Liver (tissue), 9 donors: ENCODE measurements around the gene TUBB1. TPM values are rescaled to one million over a fixed set of nuclear protein-coding genes. Genes with fewer than 3 reads are reported as not detected.

Source experiments
- DNase-seq: peaks from one replicate; pipeline ENCODE4 v3.0.0-alpha.2; 2017; ENCODE audit warnings: low spot score
- H3K27ac ChIP-seq, 2 donors: one replicate each; pipeline ENCODE4 v1.7.0; 2013; ENCODE audit warnings: inconsistent platforms in 2 of 2, low read length in 2 of 2, control low read depth in 1 of 2, low read depth in 1 of 2, mild to moderate bottlenecking in 1 of 2
- H3K27me3 ChIP-seq, 4 donors: one replicate each; pipeline versions ENCODE4 v1.6.1 to v1.7.0; 2013; ENCODE audit warnings: low read length in 3 of 4, inconsistent platforms in 1 of 4, mild to moderate bottlenecking in 1 of 4, moderate library complexity in 1 of 4; ENCODE audit not compliant: control insufficient read depth in 4 of 4, insufficient read depth in 4 of 4
- H3K36me3 ChIP-seq, 4 donors: one replicate each; pipeline versions ENCODE4 v1.6.1 to v1.7.0; 2013; ENCODE audit warnings: low read length in 3 of 4, mild to moderate bottlenecking in 3 of 4, low read depth in 1 of 4, moderate library complexity in 1 of 4; ENCODE audit not compliant: control insufficient read depth in 4 of 4, insufficient read depth in 3 of 4
- H3K4me1 ChIP-seq, 4 donors: one replicate each; pipeline versions ENCODE4 v1.6.1 to v1.7.0; 2013; ENCODE audit warnings: low read length in 3 of 4, mild to moderate bottlenecking in 3 of 4, moderate library complexity in 1 of 4; ENCODE audit not compliant: control insufficient read depth in 4 of 4, insufficient read depth in 4 of 4
- H3K4me3 ChIP-seq, 3 donors: one replicate each; pipeline versions ENCODE4 v1.6.1 to v1.7.0; 2013; ENCODE audit warnings: low read length in 3 of 3, control low read depth in 1 of 3, low read depth in 1 of 3, mild to moderate bottlenecking in 1 of 3
- H3K9ac ChIP-seq, 2 donors: one replicate each; pipeline ENCODE4 v1.7.0; 2013; ENCODE audit warnings: low read length in 2 of 2, mild to moderate bottlenecking in 2 of 2, moderate library complexity in 2 of 2, control low read depth in 1 of 2, low read depth in 1 of 2
- H3K9me3 ChIP-seq, 4 donors: one replicate each; pipeline versions ENCODE4 v1.6.1 to v1.7.0; 2013; ENCODE audit warnings: low read length in 3 of 4; ENCODE audit not compliant: control insufficient read depth in 4 of 4
- FOXA2 ChIP-seq: IDR thresholded peaks from 2 replicates; pipeline ENCODE4 v1.6.1; 2016; ENCODE audit warnings: antibody characterized with exemption
- GABPA ChIP-seq, 2 donors: IDR thresholded peaks in 1 of 2; conservative IDR thresholded peaks in 1 of 2; 2 replicates each; pipeline ENCODE4 v1.6.1; 2016; ENCODE audit warnings: antibody characterized with exemption in 2 of 2, mild to moderate bottlenecking in 1 of 2, moderate library complexity in 1 of 2
- HNF4G ChIP-seq: IDR thresholded peaks from 2 replicates; pipeline ENCODE4 v1.6.1; 2016; ENCODE audit warnings: antibody characterized with exemption
- JUND ChIP-seq, 2 donors: IDR thresholded peaks; 2 replicates each; pipeline ENCODE4 v1.6.1; 2016; ENCODE audit warnings: antibody characterized with exemption in 2 of 2
- NR2F2 ChIP-seq: IDR thresholded peaks from 2 replicates; pipeline ENCODE4 v1.6.1; 2016; ENCODE audit warnings: antibody characterized with exemption
- RAD21 ChIP-seq, 2 donors: IDR thresholded peaks; 2 replicates each; pipeline ENCODE4 v1.6.1; 2016; ENCODE audit warnings: antibody characterized with exemption in 2 of 2, mild to moderate bottlenecking in 2 of 2
- RXRA ChIP-seq, 2 donors: IDR thresholded peaks; 2 replicates each; pipeline ENCODE4 v1.6.1; 2017 to 2018; ENCODE audit warnings: antibody characterized with exemption in 2 of 2, mild to moderate bottlenecking in 1 of 2
- SP1 ChIP-seq: IDR thresholded peaks from 2 replicates; pipeline ENCODE4 v1.6.1; 2018; ENCODE audit warnings: antibody characterized with exemption, mild to moderate bottlenecking
- TAF1 ChIP-seq: conservative IDR thresholded peaks from 2 replicates; pipeline ENCODE4 v1.6.1; 2016; ENCODE audit warnings: antibody characterized with exemption, mild to moderate bottlenecking
- YY1 ChIP-seq: IDR thresholded peaks from 2 replicates; pipeline ENCODE4 v1.6.1; 2016; ENCODE audit warnings: antibody characterized with exemption, mild to moderate bottlenecking
- WGBS: extraction: QIAGEN DNeasy Blood & Tissue Kit; methylation state at CpG from one replicate; pipeline ENCODE4 v1.1.7; 2013; 5-methylcytosine and 5-hydroxymethylcytosine counted together
- polyA plus RNA-seq, 2 donors: library from polyadenylated mRNA; stranded (reverse) in 1 of 2; unstranded in 1 of 2; fragments of 200-250 nt in 1 of 2; fragments of >200 nt in 1 of 2; fragmentation: Nextera tagmentation in 1 of 2; extraction: Ambion mirVana in 1 of 2; gene quantifications; one replicate each; pipeline versions ENCODE4 v1.2.1 to v1.2.3, GENCODE V29; 2013 to 2015
- total RNA-seq, 2 donors: library from RNA; depleted of rRNA; stranded (reverse); fragments of >200 nt; gene quantifications; one replicate each; pipeline ENCODE4 v1.2.3, GENCODE V29; 2014
- TF ChIP-seq, protein P1 (sequence below): IDR thresholded peaks from 2 replicates; pipeline ENCODE4 v1.6.1; 2016; ENCODE audit warnings: antibody characterized with exemption
- TF ChIP-seq, protein P2 (sequence below): IDR thresholded peaks from 2 replicates; pipeline ENCODE4 v1.6.1; 2016; ENCODE audit warnings: antibody characterized with exemption
- TF ChIP-seq, protein P3 (sequence below): fragments of 150-350 bp; IDR thresholded peaks from 2 replicates; pipeline ENCODE4 v1.5.1; 2017; ENCODE audit warnings: improper control_type of control experiment, low read depth, low read length; ENCODE audit not compliant: missing input control
- TF ChIP-seq, protein P4 (sequence below): IDR thresholded peaks from 2 replicates; pipeline ENCODE4 v1.6.1; 2016; ENCODE audit warnings: antibody characterized with exemption, mild to moderate bottlenecking
- donor health status: healthy.
- donor health status: healthy.
- donor health status: healthy.
- donor health status: healthy.
- donor health status: healthy.

TUBB1 gene
- total and polyA plus RNA-seq, 4 donors = 0.17 to 59.5 (median 0.24) TPM

DNA sequence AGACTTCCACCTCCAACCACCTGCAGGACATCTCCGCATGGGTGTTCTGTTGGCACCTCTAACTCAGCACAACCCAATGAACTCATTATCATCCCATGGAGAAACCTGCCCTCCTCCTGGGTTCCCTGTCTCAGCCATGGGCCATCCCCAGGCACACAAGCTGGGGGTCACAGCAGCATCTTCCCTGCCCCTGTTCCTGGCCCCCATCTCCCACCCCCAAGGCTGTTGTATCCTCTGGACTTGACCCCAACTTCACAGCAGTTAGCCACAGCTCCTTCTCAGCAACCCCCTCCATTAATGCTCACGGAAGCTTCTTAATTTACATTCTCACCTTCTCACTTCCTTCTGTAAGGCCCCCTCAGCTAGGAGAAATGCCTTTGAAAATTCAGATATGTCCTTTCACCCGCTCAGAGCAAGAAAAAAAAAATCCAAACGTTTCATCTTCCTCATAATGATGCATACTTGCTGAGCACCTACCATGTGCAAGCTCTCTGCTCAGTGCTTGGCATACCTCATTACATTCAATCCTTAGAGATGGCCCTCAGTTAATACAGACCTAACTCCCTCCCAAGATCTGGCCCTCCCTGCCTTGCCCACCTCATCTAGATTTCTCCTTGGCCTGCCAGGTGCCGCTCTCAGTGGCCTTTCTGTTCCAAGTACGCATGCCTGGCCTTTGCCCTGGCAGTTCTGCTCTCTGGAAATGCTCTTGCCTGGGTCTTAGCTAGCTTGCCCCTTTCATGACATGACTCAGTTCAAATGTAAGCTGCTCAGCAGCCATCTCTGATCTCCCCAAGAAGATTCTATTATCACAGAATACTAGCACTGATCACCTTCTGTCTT is 40.7 kb upstream of the TUBB1 start:
- H3K4me1 ChIP-seq = peaks cover 0 to 14% (median 5%) of the 10 kb centered on the region in 4 donors
- no peak overlapping the region for H3K4me3 ChIP-seq
- no peak overlapping the region for H3K27ac ChIP-seq
- H3K9me3 ChIP-seq = peaks cover 0 to 8% (median 5%) of the 10 kb centered on the region in 4 donors
- DNase-seq = no peak
- H3K36me3 ChIP-seq = no peaks in the 10 kb centered on the region
- 76% methylated on average over 6 of the region's 6 CpGs for WGBS
- no peak overlapping the region for H3K9ac ChIP-seq
- no peak for TF ChIP-seq YY1
- no peak for TF ChIP-seq RXRA (IDR thresholded peaks at IDR 0.05)
- TF ChIP-seq, protein P1, sequence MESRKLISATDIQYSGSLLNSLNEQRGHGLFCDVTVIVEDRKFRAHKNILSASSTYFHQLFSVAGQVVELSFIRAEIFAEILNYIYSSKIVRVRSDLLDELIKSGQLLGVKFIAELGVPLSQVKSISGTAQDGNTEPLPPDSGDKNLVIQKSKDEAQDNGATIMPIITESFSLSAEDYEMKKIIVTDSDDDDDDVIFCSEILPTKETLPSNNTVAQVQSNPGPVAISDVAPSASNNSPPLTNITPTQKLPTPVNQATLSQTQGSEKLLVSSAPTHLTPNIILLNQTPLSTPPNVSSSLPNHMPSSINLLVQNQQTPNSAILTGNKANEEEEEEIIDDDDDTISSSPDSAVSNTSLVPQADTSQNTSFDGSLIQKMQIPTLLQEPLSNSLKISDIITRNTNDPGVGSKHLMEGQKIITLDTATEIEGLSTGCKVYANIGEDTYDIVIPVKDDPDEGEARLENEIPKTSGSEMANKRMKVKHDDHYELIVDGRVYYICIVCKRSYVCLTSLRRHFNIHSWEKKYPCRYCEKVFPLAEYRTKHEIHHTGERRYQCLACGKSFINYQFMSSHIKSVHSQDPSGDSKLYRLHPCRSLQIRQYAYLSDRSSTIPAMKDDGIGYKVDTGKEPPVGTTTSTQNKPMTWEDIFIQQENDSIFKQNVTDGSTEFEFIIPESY = no peak
- no peaks in the 10 kb centered on the region for H3K27me3 ChIP-seq

DNA sequence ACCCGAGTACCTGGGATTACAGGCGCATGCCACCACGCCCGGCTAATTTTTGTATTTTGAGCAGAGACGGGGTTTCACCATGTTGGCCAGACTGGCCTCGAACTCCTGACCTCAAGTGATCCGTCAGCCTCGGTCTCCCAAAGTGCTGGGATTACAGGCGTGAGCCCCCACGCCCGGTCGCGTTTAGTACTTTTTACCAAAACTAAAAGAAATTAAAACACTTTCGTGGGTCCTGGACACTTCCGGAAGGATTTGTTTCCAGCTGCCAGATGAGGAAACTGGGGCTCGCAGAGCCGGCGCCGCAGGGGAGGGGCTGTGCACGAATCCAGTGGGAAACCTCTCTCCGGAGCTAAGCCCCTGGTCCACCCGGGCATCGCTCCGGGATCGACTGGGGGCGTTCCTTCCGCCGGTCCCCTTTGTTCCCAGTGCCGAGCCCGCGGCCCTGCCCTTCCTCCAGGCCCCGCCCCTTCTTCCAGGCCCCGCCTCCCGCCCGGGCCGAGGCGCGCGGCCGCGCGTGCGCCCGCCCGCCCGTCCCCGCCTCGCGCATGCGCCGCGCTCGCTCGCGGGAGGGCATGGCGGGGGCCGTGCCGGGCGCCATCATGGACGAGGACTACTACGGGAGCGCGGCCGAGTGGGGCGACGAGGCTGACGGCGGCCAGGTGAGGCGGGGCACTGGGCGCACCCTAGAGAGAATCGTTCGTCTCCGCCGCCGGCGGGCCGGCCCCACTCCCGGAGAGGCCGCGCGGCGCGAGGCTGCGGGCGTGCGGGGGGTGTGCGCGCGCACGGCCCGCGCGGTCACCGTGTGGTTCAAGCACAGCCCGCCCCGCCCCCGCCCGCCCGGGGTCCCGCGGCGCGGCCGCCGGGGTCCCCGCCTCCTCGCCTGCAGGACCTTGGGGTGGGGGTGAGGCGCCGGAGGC is 38.3 kb upstream of the TUBB1 start, which contains the start of gene NELFCD:
NELFCD (plus strand) TSS at position 546 of the 917 bp plus-strand sequence; CDS start at position 600, 54 bp downstream.
- H3K9ac ChIP-seq = peak within 1 kb of the TSS; percentile 85 to 86
- no peaks in the 10 kb centered on the region for H3K36me3 ChIP-seq
- H3K9me3 ChIP-seq = peaks cover 0 to 6% (median 1%) of the 10 kb centered on the region in 4 donors
- peak within 1 kb of the TSS; percentile 83 to 98 (median 92) for H3K4me3 ChIP-seq
- DNase-seq = peak; percentile 95
- TF ChIP-seq GABPA (IDR thresholded peaks at IDR 0.05 in 1 of 2, conservative IDR thresholded peaks at IDR 0.05 in 1 of 2) (peak in 1 of 2 donors; percentile 44), RAD21 (IDR thresholded peaks at IDR 0.05) (no peak), FOXA2 (no peak), YY1 (peak; percentile 75), SP1 (no peak), TAF1 (no peak), JUND (IDR thresholded peaks at IDR 0.05) (no peak), HNF4G (no peak), RXRA (IDR thresholded peaks at IDR 0.05) (peak in 1 of 2 donors; percentile 5), NR2F2 (peak; percentile 24)
- TF ChIP-seq, protein P2, sequence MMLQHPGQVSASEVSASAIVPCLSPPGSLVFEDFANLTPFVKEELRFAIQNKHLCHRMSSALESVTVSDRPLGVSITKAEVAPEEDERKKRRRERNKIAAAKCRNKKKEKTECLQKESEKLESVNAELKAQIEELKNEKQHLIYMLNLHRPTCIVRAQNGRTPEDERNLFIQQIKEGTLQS = no peak
- TF ChIP-seq, protein P3, sequence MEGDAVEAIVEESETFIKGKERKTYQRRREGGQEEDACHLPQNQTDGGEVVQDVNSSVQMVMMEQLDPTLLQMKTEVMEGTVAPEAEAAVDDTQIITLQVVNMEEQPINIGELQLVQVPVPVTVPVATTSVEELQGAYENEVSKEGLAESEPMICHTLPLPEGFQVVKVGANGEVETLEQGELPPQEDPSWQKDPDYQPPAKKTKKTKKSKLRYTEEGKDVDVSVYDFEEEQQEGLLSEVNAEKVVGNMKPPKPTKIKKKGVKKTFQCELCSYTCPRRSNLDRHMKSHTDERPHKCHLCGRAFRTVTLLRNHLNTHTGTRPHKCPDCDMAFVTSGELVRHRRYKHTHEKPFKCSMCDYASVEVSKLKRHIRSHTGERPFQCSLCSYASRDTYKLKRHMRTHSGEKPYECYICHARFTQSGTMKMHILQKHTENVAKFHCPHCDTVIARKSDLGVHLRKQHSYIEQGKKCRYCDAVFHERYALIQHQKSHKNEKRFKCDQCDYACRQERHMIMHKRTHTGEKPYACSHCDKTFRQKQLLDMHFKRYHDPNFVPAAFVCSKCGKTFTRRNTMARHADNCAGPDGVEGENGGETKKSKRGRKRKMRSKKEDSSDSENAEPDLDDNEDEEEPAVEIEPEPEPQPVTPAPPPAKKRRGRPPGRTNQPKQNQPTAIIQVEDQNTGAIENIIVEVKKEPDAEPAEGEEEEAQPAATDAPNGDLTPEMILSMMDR = no peak
- TF ChIP-seq, protein P4, sequence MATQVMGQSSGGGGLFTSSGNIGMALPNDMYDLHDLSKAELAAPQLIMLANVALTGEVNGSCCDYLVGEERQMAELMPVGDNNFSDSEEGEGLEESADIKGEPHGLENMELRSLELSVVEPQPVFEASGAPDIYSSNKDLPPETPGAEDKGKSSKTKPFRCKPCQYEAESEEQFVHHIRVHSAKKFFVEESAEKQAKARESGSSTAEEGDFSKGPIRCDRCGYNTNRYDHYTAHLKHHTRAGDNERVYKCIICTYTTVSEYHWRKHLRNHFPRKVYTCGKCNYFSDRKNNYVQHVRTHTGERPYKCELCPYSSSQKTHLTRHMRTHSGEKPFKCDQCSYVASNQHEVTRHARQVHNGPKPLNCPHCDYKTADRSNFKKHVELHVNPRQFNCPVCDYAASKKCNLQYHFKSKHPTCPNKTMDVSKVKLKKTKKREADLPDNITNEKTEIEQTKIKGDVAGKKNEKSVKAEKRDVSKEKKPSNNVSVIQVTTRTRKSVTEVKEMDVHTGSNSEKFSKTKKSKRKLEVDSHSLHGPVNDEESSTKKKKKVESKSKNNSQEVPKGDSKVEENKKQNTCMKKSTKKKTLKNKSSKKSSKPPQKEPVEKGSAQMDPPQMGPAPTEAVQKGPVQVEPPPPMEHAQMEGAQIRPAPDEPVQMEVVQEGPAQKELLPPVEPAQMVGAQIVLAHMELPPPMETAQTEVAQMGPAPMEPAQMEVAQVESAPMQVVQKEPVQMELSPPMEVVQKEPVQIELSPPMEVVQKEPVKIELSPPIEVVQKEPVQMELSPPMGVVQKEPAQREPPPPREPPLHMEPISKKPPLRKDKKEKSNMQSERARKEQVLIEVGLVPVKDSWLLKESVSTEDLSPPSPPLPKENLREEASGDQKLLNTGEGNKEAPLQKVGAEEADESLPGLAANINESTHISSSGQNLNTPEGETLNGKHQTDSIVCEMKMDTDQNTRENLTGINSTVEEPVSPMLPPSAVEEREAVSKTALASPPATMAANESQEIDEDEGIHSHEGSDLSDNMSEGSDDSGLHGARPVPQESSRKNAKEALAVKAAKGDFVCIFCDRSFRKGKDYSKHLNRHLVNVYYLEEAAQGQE = no peak
- WGBS = 7% methylated on average over 109 of the region's 109 CpGs
- H3K27me3 ChIP-seq = no peaks in the 10 kb centered on the region
- H3K27ac ChIP-seq = peak within 1 kb of the TSS; percentile 68 to 84
- peaks cover 5 to 24% (median 14%) of the 10 kb centered on the region in 4 donors for H3K4me1 ChIP-seq
